ENCODE data around the gene GRK7.
"Not testable (repeated sequence)": the region's sequence is repeated elsewhere in the genome, so short reads cannot be mapped to it uniquely, and the experiment has no call there.

GRK7 gene

DNA sequence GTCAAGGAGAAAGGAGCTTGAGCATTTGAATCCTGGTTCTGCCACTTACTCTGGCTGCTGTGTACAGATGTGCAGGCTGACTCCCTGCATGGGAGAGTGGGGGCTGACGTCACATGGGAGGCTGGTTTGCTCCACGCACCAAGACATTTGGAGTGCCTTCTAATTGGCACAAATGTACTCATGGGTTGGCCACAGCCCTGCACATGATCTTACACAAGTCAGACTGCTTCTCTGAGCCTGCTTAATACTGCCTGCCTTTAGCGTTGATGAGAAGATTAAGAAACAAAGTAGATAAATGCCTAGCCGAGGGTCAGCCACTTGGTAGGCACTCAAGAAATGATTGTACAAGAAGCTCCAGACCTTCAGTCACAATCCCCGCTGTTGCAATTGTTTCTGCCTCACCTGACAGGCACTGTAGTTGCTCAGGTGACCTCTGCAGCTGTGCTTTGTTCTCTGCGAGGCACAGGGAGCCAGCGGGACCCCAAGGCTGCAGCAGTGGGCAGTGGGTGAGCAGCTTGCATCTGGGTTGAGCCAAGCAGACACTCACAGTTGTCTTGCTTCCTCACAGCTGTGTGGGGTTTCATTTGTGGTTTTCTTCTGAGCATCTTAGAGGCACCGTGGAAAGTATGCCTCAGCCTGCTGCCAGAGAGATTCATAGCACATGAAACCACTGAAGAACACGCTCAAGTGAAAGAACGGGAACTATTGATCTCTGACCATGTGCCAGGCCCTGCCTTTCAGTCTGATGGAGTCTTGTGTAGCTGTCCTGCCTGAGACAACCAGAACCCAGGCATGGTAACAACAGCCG, 33.1 kb downstream of the GRK7 start:
- DNase-seq, result peak; percentile 93 to 94

DNA sequence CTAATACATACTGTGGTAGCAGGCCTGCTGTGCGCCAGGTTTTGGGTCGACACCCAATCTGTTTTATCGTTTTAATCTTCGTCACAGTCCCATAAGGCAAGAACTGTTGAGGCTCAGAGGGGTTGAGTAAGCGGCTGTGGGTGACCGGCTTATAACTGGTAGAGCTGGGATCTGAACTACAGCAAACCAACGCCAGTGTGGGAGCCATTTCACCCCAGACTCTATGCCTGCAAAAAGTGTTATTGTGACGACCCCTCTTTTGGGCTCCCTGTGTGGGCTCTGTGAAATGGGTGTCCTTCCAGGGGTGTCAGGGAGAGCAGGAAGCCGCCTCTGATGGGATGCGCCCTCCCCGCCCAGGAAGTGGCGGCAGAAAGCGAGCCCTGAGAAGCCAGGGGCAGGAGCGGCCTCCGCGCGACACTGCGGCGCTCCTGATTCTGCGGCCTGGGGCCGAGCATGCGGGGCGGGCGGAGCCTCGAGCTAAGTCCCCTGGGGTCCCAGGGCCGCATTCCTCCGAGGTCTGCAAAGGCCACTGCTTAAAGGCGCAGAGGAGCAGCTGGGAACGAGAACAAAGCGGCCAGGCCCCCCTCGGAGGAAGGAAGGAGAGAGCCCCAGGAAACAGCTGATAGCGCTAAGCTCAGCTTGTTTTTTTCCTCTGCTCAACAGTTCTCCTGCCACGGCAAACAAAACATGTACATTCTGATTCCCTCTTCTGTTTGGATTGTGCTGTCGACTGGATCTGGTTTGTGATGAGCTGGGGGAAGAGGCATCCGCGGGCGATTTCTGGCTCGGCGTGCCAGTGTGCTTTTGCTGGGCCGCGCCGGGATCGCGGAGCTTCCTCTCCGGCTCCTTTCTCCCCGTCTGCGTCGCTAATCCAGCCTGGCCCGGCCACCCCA, 33.9 kb downstream of the GRK7 start:
- DNase-seq, result peak; percentile 68

DNA sequence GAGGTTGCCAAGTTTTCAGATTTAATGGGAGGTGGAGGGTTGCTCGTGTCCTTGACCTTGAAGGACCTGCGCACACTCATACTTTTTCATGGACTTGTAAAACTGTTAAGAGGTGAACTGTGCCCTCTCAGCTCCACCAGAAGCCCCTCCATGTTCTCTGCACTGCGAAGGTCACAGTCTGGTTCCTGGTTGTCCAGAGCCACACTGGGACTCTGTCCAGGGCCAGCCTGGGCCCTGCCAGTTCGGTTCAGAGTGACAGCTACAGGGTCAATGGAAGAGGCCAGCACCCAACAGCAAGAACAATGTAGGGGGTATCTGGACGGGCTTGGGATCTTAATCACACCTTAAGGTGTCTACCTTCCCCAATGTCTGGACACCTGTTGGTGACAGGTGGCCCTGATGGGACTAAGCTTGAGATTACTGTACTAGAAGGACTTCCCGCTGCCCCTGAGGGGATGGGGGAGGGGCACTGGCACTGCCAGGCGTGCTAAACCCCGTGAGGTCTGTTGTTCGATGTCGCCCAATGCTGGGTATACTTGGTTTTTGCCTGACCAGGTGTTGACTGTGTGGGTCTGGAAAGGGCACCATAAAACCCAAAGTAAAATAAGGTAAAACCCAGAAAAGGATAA, 34.7 kb downstream of the GRK7 start:
- no peak for DNase-seq

DNA sequence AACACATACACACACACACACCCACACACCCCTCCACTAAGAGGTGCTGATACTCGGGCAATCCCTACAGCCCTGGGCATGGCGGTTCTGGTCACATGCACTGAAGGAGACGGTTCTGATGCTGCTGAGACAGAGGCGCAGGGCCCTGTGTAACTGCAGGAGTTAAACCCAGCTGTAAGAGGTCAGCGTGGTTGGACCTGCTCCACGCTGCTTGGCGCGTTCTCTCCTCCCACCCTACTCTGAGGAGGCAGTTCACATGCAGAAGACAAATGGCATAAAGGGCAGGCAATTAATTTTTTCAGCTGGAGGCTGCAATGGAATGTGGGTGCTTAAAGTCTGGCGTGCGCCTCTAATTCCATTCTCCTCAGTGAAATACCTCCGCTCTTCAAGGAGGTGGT, 35.2 kb downstream of the GRK7 start:
- no peak for DNase-seq

DNA sequence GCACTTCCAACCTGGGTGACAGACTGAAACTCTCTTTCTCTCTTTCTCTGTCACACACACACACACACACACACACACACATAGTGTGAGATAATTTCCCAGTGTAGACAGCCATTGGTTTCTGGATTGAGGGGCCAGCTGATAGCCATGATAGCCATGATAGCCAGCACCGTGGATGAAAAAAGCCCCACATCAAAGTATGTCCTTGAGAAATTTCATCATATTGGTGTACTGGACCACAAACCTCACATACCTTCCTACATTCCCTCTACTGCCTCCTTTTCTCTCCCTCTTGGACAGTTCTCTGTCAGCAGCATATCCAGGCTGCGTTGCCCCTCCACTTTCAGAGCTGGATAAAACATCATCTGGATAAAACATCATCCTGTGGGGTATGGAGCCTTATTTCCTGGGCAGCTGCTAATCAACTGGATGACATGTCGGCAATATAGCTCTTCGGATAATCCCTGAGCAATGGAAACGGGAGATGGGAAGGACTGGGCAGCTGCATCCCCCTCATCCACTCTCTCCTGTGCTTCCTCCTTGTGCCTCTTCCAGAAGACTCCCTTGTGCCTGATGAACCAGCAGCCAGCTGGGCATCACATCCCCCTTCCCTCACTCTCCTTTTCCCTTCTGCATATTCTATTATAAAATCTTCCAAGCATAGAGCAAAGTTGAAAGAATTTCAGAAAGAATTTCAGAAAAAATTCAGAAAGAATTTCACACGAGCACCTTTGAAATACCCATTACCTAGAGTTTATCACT, 39.3 kb downstream of the GRK7 start:
- DNase-seq, result no peak

DNA sequence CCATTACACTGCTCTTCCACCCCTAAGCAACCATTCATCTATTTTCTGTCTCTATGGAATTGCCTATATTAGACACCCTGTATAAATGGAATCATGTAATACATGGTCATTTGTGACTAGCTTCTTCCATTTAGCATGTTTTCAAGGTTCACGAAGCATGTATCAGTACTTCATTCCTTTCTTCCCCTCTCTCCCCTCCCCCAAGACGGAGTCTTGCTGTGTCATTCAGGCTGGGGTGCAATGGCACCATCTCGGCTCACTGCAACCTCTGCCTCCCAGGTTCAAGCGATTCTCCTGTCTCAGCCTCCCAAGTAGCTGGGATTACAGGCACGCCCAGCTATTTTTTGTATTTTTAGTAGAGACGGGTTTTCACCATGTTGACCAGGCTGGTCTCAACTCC, 40.3 kb downstream of the GRK7 start:
- DNase-seq, result not testable (repeated sequence)

DNA sequence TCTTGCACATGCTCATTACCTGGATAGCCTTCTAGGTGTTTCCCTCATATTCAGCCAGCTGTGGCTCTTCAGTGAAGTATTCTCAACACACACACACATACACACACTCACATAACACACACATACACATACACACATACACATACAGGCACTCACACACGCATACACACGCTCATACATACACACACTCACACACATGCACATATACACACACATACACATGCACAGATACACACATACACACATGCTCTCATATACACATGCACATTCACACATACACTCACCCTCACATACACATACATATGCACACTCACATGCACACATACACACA, 41.2 kb downstream of the GRK7 start:
- DNase-seq, result no peak

DNA sequence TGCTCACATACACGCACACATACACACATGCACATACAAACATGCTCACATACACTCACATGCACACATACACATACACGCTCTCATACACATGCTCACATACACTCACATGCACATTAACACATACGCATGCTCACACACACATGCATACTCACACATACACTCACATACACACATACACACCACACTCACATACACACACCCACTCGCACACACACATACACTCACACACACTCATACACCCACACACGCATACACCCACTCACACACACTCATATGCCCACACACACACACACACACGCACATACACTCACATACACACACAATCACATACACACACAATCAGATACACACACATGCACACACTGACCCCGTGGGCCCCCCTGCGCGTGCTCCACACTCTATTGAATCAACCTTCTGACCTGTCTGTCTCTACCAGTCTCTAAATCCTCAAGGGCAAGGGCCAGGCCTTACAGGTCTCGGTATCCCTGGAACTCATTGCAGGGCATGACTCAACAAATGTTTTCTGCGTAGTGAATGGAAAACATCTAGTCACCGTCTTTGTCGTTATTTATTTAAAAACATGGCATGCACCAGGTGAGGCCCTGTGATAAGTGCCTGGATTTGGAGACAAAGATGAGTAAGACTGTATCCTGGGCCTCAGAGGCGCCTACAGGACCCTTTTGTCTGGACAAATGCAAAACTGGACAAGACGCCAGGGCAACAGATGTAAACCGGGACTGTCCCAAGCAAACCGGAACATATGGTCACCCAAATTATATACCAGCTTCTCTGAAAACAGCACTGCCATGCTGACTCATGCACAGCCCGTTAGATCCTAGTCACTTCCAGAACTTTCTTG, 41.8 kb downstream of the GRK7 start:
- no peak for DNase-seq

DNA sequence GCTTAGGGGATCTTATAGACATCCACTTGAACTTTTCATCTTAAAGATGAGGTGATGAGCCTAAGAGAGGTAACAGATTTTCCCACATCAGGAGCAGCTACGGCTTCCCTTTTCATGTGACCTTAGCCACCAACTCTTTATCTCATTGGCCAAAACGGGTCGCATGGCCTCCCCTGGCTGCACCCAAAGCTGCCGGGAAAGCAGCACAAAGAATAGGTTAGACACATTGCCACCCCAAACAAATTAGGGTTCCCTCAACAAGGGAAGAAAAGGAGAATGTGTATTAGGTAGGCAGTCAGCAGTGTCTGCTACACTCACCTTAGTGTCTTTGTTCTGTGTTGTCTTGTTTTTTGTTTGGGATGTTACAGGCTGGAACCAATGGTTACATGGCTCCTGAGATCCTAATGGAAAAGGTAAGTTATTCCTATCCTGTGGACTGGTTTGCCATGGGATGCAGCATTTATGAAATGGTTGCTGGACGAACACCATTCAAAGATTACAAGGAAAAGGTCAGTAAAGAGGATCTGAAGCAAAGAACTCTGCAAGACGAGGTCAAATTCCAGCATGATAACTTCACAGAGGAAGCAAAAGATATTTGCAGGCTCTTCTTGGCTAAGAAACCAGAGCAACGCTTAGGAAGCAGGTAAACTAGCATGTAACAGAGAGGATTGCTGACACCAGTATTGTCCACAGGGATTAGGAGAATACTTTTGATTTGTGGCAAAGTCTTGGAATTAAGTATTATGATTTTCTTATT, 44.2 kb downstream of the GRK7 start:
- DNase-seq, result no peak

DNA sequence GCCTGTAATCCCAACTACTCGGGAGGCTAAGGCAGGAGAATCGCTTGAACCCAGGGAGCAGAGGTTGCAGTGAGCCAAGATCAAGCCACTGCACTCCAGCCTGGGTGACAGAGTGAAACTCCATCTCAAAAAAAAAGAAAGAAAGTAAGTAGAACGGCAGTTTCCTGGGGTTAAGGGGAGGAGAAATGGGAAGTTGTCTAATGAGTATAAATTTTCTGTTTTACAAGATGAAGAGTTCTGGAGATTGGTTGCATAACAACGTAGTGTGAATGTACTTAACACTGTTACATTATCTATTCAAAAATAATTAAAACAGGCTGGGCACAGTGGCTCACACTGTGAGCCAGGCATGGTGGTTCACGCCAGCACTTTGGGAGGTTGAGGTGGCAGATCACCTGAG, 45.4 kb downstream of the GRK7 start:
- peak; percentile 39 to 69 for DNase-seq

DNA sequence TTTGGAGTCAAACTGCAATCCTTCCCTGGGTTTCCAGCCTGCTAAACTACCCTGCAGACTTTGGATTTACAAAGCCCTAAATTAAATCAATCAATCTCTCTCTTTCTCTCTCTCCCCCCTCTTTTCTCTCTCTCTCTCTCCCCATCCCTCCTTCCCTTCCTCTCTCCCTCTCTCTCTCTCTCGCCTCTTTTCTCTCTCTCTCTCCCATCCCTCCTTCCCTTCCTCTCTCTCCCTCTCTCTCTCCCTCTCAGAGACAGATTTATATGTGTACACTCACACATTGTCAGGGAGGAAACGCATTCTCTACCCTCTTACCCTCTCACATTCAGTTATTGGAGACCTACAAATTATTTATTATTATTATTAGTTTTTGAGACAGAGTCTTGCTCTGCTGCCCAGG, 47.0 kb downstream of the GRK7 start:
- DNase-seq, result no peak

DNA sequence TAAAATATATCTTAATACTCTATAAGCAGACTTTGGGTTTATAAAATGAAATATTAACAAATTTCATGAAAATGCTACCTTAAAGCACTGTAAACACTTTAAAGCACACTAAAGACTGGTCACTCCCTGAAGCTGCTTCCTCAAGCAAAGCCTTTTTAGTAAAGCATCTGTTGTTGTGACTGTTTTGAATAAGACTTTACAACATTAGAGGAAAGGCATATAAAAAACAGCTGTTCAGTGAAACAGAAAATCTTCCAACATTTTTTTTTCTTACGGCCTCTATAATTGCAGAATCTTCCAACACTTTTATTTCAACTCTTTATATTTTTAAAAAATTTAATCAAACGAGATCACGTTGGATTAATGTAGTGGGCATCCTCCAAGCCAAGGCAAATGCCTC, 48.1 kb downstream of the GRK7 start:
- no peak for DNase-seq

DNA sequence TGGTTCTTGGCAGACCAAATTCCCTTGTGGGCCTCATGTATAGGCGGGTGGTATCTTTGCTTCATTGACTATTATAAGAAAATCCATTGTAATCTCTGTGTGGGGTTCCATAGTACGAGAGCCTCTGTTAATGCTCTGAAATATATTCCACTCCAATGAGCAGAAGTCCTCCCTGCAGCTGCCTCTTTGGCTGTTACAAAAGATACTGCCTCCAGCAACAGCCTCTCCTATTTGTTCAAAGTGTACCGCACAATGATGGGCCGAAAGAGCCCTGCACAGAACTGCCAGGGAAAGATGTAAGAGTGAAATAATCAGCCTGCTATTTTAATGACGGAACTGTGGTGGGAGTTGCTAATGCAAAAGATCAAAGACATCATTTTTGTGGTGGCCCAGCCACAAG, 48.9 kb downstream of the GRK7 start:
- no peak for DNase-seq

DNA sequence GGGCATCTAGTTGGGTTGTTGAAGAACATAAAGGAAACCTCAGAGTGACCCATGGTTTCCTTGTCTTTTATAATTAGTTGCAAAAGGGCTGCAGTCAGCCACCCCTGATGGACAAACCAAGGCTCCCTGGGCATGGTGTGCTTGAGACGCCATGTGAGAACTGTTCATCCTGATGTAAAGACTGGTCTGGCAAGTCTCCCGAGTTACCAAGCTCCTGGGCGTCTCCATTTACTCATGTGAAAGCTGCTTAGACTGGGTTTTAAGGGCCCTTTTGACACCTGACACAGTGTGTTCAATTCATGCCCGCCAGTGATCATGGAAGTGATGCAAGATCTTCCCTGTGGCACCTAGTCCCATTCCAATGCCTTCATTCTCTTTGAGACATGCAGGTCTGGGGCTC, 49.4 kb downstream of the GRK7 start:
- DNase-seq, result no peak

Data from AML-193 (cell line).